GM19025 (cell line): ENCODE measurements around the gene MAPT.

Experiments
- ATAC-seq: cut with Tn5 transposase; IDR thresholded peaks from one replicate; pipeline ENCODE4 v1.9.1; 2021; ENCODE audit warnings: mild to moderate bottlenecking, low read depth, moderate library complexity; ENCODE audit not compliant: unreplicated experiment

MAPT gene

GRCh38 chr17:45982791-45983613 lies 88.6 kb downstream of the MAPT start:
- ATAC-seq: no peak

DNA sequence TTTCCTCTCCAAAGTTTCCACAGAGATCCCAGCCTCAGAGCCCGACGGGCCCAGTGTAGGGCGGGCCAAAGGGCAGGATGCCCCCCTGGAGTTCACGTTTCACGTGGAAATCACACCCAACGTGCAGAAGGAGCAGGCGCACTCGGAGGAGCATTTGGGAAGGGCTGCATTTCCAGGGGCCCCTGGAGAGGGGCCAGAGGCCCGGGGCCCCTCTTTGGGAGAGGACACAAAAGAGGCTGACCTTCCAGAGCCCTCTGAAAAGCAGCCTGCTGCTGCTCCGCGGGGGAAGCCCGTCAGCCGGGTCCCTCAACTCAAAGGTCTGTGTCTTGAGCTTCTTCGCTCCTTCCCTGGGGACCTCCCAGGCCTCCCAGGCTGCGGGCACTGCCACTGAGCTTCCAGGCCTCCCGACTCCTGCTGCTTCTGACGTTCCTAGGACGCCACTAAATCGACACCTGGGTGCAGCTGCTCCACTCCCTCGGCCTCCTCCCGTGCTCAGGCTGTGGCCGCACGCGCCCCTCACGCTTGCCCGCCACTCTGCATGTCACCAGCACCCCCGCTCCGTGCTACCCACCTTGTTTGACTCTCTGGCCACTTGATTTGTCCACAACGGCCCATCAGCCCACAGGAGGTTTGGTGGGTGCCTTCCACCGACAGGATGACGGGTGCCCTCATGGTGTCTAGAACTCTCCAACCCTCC lies 89.4 kb downstream of the MAPT start:
- ATAC-seq: no peak

DNA sequence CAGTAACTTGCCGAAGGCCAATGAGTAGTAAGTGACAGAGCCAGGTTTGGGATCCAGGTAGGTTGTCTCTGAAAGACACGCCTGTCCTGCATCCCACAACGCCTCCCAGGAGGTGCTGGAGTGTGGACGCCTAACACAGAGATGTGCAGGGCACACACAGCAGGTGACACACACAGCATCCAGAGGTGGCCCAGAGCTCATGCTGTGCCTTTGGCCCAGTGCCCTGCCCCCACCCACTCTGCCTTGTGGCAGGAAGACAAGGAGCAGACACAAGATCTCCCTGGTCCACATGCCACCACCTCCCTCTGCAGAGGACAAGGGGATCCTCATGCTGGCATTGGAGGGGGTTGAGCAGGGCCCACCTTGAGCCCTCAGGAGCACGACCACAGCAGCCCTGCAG lies 90.0 kb downstream of the MAPT start:
- no peak for ATAC-seq

DNA sequence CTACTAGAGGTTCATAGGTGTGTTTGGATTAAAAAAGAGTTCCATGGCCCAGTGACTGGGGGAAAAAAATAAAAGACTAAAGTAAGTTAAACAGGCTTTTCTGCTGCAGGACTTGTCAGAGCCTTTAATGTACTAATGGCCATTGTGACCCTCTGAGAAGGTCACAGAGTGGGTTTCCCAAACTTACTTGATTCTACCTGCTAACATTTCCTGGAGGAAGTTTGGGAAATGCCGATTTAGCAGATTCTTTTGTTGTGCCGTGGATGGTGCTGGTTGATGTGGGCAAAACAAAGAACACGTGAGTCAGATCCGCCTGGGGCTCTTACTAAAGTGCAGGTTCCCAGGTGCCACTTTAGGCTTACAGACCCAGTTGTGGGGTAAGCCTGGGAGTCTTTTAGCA lies 91.1 kb downstream of the MAPT start:
- ATAC-seq: no peak

GRCh38 chr17:45986056-45986455 lies 91.7 kb downstream of the MAPT start:
- no peak for ATAC-seq

DNA sequence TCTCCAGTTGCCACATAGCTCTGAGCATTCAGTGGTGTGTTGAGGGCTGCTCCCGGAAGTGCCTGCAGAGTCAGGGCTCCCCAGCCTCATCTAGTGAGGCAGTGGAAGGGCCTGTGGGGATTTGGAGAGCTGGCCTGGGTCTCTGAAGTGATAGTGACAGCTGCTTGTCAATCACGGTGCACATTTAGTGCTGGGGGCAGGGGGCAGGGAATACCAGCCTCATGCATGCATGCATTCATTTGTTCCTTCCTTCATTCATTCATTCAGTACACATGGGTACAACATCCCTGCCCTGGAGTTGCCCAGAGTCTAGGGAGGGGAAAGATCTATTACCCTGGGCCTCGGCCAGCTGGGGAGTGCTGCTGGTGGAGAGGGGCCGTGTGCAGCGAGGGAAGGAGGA lies 93.4 kb downstream of the MAPT start:
- ATAC-seq: no peak

GRCh38 chr17:45989759-45990158 lies 95.4 kb downstream of the MAPT start:
- ATAC-seq: no peak

- ATAC-seq: no peak
These were observed 96.5 kb downstream of the MAPT start for GRCh38 chr17:45990886-45991285.

DNA sequence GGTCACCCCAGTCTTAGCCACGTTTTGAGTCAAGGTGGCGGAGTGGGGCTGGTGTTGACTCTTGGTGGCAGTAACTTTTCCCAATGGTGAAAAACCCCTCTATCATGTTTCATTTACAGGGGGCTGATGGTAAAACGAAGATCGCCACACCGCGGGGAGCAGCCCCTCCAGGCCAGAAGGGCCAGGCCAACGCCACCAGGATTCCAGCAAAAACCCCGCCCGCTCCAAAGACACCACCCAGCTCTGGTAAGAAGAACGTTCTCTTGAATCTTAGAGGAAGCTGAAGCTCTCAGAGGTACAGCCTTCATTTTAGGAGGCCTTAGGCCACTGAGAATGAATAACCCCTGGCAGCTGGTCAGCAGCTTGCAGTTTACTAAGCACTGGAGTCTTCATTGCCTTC lies 97.0 kb downstream of the MAPT start:
- ATAC-seq: no peak

DNA sequence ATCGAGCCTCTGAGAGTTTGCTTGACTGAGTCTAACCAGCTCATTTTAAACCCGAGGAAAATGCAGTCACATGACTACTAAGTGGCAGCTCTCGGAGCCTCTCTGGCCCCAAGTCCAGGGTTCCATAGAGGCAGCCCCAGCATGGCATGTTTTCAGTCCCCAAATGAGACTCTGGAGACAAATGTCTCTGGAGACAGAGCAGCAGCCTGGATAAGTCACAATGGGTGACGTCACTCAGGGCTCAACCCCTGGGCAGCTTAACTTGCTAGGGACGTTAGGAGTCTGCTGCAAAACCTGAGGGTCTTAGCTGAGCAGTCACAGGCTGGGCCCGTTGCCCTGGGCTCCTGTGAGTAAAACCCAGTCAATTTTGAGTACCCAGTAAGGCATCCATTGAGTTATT lies 97.8 kb downstream of the MAPT start:
- no peak for ATAC-seq

DNA sequence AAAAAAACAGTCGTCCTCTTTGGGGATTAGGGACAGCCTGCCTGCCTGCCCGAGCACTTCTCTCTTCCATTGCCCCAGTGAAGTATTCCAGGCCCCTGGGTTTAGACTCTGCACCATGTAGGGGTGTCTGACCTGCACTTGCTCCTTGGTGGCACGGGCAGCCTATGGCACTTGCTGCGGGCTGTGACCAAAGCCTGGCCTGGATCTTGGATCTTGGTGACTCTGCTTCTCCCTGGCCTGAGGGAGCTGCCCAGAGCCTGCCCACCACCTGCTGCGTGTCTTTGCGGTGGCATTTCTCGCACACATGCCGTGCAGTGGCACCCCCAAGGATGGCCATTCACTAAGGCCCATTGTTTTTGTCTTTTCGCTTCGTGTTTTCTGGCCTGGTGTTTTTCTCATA lies 98.5 kb downstream of the MAPT start:
- no peak for ATAC-seq

GRCh38 chr17:45993962-45994627 lies 99.7 kb downstream of the MAPT start:
- no peak for ATAC-seq

DNA sequence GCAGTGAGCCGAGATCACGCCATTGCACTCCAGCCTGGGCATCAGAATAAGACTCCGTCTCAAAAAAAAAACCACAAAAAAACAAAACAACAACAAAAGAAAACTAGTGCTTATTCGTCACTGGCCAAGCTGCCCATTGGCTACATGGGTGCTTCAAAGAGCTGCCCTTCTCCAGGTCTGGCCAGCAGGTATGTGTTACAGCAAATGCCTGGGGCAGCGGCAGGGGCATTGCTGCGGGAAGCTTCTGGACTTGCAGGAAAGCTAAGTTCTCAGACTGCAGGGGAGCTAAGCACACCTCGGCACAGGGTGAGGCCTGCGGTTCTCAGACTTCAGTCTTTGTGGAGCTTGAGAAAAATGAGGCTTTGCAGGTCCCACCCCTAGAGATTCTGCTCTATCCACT lies 100.6 kb downstream of the MAPT start:
- no peak for ATAC-seq

DNA sequence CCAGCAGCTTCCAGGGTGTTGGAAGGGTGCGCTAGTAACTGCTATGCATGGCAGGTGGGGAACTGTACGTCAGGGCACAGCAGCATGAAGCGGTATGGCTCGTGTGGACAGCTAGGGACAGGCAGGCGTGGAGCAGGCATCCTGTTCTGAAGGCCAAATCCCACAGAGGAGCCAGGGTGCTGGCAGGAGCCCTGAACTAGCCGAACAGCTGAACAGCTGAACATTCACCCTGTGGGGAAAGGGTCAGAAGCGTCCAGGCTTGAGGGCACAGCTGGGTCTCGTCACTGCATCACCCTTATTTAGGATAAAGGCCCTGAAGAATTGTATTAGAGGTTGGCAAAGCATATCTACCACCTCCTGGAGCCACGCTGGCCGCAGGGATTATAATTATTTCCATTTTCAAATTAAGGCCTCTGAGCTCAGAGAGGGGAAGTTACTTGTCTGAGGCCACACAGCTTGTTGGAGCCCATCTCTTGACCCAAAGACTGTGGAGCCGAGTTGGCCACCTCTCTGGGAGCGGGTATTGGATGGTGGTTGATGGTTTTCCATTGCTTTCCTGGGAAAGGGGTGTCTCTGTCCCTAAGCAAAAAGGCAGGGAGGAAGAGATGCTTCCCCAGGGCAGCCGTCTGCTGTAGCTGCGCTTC lies 101.4 kb downstream of the MAPT start:
- ATAC-seq: no peak

DNA sequence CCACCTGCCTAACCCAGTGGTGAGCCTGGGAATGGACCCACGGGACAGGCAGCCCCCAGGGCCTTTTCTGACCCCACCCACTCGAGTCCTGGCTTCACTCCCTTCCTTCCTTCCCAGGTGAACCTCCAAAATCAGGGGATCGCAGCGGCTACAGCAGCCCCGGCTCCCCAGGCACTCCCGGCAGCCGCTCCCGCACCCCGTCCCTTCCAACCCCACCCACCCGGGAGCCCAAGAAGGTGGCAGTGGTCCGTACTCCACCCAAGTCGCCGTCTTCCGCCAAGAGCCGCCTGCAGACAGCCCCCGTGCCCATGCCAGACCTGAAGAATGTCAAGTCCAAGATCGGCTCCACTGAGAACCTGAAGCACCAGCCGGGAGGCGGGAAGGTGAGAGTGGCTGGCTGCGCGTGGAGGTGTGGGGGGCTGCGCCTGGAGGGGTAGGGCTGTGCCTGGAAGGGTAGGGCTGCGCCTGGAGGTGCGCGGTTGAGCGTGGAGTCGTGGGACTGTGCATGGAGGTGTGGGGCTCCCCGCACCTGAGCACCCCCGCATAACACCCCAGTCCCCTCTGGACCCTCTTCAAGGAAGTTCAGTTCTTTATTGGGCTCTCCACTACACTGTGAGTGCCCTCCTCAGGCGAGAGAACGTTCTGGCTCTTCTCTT lies 102.1 kb downstream of the MAPT start:
- no peak for ATAC-seq

- ATAC-seq: no peak
These were observed 102.8 kb downstream of the MAPT start for GRCh38 chr17:45997166-45997565.

DNA sequence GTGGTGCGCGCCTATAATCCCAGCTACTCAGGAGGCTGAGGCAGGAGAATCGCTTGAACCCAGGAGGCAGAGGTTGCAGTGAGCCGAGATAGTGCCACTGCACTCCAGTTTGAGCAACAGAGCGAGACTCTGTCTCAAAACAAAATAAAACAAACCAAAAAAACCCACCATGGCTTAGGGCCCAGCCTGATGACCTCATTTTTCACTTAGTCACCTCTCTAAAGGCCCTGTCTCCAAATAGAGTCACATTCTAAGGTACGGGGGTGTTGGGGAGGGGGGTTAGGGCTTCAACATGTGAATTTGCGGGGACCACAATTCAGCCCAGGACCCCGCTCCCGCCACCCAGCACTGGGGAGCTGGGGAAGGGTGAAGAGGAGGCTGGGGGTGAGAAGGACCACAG lies 103.3 kb downstream of the MAPT start:
- no peak for ATAC-seq

GRCh38 chr17:45998987-45999899 lies 104.9 kb downstream of the MAPT start, which contains the start of gene STH:
Gene STH, plus strand, starts transcription at chr17:45999250. Its CDS starts 30 bp downstream, at chr17:45999280.
- ATAC-seq: no peak

GRCh38 chr17:45999900-46000290 lies 105.5 kb downstream of the MAPT start:
- no peak for ATAC-seq
